Hematopoietic multipotent progenitor cell treated with erythropoietin and hydrocortisone succinate and interleukin-3 and kit ligand, for 6 days (in vitro differentiated cells): ENCODE results near the gene SLC45A1.

Experiments used
- DNase-seq: peaks from one replicate; pipeline ENCODE4 v3.0.0-alpha.2; 2015

Gene SLC45A1

DNA sequence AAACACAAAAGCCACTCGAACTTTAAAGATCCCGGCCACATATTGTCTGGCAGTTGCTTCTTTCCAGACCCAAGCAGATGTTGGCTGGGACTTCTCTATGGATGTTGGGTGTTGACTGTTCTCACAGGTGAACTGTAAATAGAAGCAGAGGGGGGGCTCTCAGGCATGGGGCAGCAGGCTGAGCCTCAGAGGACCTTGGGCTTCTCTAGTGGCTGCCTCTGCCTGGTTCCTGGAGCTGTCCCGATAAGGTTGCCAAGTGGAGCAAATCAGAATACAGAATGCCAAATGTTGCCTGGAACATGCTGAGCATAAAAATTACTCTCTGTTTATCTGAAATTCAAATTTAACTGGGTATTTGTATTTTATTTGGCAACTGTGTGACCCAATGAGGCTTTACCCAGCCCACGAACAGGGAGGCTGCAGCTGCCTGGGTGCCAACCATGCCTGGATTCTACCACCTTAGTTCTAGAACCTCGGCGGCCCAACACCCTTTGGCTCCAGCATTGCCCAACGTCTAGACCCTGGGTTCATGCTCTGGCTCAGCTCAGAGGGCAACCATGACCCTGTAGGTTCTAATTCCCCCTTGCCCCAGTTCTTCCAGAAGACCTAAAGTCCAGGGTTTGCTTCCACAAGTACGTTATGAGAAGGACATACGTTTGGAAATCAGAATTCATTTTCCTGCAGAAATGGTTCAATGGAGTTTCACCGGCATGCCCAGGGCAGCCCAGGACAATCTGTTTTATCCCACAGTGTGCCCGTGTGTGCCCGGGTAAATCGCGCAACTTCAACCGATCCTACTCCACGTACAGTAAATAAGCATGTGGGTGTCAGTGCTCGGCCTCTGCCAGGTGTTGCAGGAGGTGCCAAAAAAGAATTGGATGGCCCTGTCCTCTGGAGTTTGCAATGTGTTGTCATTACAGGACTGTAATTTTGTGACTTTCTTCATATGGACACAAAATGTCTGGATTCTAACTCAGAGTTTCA is 5.4 kb upstream of the SLC45A1 start:
- no peak for DNase-seq

DNA sequence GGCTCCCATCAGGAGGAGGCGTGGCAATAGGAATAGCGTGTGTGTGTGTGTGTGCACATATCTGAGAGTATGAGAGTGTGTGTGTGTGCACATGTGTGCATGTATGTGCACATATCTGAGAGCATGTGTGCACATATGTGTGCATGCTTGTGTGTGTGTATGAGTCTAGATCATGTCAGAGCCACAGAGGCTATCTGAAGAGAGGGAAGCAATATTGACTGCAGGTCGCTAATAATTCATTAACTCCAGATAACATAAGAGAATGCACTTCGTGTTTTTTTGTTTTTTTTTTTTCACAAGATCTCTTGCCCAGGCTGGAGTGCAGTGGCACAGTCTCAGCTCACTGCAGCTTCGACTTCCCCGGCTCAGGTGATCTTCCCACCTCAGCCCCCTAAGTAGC is 4.7 kb upstream of the SLC45A1 start:
- DNase-seq: no peak

DNA sequence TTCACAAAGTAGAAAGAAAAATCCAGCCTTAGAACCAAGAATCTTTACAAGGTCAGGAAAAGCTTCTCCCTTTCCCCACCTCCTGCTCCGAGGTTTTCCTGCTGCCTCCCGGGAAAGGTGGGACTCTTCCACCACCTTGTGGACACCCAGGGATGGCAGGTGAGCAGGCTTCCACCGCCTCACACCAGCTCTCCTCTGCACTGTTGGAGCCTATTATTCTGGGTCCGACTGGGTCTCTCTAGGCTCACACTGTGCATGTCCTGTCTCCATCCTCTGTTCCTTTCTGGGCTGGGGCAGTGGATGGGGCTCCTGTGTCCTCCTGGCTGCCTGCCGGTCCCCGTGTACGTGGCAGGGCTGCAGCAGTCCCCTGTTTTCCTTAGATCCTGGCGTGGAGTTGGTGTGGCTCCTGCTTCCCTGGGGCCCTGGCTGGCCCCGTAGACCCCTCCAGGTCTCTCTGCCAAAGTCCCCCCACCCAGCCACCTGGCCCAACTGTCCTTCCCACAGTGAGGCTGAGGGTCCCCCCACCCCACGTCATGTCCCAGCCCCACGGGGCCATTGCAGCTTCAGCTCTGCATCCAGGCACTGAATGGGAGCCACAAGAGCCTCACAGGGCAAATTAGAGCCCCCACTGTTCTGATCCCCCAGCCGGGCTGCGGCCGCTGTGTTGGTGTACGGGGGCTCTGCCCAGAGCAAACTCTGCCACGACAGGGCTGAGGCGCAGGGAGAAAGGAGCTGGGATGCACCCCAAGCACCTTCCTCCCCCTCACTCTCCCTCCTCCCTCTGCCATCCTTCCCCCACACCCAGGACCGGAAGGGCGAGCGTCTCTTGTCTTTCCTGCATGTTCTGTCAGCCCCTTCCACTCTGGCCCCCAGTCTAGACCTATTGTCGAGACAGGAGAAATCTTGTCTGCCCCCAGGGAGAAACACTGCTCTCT is 3.3 kb upstream of the SLC45A1 start:
- peak; percentile 56 for DNase-seq

DNA sequence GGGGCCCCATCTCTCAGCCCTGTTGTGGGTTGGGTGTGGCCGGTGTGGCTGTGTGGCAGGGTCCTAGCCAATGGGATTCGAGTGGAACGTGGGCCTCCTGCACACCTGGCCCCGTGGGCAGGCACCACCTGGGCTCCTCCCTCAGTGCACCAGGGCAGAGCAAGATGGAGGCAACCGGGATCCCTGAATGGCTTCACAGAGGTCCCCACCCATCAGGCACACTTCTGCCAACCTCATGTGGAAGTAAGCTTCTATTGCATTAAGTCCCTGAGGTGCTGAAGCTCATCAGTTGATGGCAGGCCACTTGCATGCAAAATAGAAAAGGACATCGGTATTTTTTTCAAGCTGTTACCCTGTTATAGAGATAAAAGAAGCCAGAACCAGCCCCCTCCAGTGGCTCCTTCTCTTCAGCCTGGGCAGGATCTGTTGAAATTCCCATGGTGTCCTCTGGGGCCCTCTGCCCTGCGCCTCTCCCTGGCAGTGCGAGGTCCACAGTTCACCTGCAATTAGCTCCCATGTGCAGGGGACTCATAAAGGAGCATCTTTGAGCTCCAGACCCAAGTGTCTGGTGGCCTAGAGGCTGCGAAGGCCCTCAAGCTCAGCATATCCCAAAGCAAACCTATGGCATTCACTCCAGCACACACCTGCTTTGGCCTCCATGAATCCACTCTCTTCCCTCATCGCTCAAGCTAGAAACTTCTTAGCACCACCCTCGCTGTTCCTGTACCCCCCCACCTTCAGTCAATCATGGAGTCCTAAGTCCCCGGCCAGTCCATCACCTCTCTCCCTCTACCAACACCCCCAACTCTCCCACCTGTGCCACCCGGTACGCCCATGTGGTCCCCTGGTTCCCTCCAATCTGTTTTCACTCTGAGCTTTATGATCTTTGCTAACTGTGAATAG is 2.1 kb upstream of the SLC45A1 start:
- DNase-seq: peak; percentile 15

DNA sequence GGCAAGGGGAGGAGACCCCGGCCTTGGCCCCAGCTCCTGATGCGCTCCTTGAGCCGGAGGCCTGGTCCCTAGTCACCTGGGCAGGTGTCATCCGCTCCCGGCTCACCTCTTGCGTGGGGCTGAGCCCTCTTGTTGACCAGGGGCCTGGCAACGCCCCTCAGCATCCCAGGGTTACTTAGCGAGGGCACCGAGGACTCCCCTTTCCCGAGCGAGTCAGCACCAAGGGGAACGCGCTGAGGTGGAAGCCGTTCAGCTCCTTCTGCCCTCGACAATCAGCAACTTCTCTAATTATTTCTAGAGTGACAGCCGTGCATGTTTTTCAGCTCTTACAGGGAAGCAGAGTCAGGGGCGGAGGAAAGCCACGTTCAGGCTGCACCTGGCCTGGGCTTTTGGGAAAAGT is 522 bp downstream of the SLC45A1 start:
- DNase-seq: no peak

DNA sequence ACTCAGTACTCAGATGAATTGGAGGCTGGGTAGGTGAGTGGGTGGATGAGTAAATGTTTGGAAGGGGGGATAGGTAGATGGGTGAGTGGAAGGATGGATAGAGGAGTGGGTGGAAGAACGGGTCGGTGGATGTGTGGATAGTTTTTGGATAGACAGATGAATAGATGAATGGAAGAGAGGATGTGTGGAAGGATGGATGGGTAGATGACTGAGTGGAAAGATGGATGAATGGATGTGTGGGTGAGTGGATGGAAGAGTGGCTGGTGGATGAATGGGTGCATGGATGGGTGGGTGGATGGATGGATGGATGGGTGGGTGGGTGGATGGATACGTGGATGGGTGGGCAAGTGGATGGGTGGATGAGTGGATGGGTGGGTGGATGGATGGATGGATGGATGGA is 3.7 kb downstream of the SLC45A1 start:
- no peak for DNase-seq

DNA sequence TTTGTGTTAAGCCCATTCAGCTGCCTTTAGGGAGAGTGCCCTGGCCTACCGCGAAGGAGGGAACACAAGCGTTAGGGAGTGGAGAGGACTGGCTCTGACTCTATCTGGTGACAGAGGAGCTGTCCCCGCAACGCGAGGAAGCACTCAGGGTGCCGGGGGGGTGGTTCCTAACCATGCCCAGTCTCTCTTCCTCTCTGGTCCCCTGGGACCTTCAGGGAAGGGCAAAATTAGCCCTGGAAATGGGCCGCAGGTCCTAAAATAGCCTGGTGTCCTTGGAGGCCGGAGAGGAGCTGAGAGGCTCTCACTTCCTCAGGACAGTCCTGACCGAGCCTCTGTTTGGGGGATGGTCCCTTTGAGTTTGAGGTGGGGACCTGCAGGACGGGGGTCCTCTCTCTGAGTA is 5.8 kb downstream of the SLC45A1 start:
- no peak for DNase-seq

DNA sequence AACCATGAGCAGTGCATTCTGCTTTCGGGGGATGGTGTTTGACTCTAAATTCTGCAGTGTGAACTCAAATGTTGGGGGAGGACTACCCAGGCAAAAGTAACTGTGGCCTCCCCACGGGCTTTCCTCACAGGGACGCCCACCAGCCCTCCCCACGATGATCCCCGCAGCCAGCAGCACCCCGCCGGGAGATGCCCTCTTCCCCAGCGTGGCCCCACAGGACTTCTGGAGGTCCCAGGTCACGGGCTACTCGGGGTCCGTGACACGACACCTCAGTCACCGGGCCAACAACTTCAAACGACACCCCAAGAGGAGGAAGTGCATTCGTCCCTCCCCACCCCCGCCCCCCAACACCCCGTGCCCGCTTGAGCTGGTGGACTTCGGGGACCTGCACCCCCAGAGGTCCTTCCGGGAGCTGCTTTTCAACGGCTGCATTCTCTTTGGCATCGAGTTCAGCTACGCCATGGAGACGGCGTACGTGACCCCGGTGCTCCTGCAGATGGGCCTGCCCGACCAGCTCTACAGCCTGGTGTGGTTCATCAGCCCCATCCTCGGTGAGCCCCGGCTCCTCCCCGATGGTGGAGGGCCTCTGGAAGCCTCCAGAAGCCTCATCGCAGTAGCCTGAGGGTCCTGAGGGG is 6.4 kb downstream of the SLC45A1 start:
- DNase-seq: no peak

DNA sequence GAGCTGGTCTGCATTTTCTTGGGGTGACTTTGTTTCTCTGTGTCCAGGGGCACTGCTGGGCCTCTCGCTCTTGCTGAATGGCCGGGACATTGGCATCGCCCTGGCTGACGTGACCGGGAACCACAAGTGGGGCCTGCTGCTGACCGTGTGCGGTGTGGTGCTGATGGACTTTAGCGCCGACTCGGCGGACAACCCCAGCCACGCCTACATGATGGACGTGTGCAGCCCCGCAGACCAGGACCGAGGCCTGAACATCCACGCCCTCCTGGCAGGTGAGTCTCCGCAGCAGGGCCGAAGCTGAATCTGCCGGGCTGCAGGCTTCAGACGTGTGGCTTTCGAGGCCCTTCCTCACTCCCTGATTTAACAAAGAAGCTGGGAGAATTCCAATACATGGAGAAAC is 7.9 kb downstream of the SLC45A1 start:
- DNase-seq: no peak

DNA sequence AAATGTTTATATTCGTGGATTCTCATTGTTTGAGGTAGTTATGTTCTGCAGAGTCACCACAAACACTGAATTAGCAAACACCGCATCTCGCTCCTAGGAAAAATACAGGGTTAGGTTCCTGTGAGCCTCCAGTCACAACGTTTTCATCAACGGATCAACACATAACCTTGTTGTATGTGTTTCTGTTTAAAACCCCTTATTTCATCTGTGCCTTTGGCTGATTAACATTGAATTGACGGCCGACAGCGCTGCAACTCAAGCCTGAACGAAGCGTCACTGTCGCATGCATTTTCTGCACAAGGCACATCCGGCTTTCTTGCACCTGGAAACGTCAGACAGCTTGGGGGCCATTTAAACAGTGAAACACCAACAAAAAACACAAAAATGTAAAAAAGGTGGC is 8.4 kb downstream of the SLC45A1 start:
- DNase-seq: no peak

DNA sequence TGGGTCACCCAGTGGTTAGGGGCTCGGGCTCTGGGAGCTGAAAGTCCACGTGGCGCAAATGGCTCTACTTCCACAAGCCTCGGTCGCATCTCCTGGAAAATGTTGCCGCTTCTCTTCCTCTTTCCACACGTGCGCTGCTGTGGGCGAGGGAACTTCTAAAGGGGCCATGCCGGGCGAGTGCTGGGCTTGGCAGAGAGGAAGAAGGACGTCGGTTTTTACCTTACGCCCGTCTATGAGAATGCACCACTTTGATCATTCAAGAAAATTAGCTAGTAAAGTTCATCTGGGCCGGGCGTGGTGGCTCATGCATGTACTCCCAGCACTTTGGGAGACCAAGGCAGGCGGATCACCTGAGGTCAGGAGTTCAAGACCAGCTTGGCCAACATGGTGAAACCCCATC is 10.4 kb downstream of the SLC45A1 start:
- no peak for DNase-seq

DNA sequence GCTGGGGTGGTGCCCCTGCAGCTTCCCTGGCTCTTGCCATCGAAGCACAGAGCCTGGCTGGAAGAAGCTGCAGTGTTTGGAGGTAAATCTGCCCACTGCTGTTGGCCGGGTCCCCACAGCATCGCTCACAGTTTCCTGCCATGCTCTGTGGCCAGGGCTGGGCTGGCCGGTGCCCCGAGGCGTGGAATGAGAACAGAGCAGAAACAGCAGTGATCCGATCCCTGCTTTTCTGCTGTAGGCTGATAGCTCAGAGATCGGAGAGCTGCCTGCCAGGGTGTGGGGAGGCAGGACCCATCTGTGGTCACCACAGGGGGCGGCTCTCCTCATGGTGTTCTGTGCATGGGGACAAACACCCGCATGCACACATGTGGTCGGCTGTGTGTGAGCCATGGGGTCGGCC is 11.5 kb downstream of the SLC45A1 start:
- no peak for DNase-seq

DNA sequence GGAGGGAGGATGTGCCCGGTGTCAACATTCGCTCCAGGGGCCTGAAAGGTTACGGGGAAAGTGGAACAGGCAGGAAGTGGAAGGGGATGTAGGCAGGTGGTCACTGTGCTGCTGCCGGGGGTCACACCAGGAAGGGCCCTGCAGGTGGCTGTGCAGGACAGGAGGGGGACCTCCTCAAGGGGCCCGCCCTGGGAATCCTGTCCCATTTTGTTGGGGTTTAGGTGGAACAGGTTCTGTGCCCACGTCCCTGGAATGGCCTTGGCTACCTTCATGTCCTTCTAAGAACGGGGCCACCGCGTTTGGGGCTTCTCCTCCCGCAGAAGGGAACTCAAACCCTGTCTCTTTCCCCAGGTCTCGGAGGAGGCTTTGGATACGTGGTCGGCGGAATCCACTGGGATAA is 11.9 kb downstream of the SLC45A1 start:
- no peak for DNase-seq

DNA sequence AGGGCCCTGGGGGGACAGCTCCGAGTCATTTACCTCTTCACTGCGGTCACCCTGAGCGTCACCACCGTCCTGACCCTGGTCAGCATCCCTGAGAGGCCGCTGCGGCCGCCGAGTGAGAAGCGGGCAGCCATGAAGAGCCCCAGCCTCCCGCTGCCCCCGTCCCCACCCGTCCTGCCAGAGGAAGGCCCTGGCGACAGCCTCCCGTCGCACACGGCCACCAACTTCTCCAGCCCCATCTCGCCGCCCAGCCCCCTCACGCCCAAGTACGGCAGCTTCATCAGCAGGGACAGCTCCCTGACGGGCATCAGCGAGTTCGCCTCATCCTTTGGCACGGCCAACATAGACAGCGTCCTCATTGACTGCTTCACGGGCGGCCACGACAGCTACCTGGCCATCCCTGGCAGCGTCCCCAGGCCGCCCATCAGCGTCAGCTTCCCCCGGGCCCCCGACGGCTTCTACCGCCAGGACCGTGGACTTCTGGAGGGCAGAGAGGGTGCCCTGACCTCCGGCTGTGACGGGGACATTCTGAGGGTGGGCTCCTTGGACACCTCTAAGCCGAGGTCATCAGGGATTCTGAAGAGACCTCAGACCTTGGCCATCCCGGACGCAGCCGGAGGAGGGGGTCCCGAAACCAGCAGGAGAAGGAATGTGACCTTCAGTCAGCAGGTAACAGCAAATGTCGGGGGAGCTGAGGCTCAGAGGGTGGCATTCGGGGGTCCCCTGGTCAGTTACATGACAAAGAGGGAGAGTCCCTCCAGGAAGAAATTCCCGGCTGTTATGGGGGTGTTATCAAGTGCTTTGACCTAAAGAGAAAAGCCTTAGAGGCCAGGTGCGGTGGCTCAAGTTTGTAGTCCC is 12.6 kb downstream of the SLC45A1 start:
- DNase-seq: no peak

DNA sequence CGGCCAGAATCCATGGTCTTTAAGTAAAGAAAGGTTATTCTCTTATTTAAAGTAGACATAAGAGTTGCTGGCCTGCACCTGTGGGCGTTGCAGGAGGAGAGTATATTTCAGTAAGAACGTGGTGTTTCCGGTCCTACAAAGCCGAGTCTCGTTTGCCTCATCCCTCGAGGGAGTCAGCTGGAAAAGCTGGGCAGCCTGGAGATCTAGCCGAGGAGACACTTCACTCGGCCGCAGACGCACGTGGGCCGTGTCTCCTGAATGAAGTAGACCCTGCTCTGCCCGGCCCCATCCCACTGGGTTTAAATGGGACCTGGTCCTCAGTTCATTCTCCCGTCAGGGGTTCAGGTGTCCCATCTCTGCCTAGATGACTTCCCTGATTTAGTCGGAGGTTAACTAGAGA is 14.9 kb downstream of the SLC45A1 start:
- no peak for DNase-seq

DNA sequence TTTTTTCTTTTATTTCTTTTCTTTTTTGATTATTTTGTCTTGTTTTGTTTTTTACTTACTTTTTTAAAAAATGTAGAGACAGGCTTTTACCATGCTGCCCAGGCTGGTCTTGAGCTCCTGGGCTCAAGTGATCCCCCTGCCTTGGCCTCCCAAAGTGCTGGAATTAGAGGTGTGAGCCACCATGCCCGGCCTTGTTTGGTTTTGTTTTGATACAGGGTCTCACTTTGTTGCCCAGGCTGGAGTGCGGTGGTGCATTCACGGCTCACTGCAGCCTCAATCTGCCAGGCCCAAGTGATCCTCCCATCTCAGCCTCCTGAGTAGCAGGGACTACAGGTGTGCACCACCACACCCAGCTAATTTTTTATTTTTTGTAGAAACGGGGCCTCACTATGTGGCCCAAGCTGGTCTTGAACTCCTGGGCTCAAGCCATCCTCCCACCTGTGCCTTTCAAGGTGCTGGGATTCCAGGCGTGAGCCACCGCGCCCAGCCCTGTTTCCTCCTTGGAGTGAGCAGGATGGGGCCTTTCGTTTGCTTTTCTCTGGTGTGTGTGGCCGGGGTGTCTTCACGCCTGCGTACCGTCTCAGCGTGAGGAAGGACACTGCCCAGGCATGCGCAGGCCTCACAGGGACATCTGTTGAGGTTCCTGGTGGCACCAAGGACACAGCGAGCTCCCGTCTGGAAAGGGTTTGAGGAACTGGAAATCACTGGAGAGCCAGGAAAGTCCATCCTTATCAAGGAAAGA is 15.5 kb downstream of the SLC45A1 start:
- DNase-seq: no peak

DNA sequence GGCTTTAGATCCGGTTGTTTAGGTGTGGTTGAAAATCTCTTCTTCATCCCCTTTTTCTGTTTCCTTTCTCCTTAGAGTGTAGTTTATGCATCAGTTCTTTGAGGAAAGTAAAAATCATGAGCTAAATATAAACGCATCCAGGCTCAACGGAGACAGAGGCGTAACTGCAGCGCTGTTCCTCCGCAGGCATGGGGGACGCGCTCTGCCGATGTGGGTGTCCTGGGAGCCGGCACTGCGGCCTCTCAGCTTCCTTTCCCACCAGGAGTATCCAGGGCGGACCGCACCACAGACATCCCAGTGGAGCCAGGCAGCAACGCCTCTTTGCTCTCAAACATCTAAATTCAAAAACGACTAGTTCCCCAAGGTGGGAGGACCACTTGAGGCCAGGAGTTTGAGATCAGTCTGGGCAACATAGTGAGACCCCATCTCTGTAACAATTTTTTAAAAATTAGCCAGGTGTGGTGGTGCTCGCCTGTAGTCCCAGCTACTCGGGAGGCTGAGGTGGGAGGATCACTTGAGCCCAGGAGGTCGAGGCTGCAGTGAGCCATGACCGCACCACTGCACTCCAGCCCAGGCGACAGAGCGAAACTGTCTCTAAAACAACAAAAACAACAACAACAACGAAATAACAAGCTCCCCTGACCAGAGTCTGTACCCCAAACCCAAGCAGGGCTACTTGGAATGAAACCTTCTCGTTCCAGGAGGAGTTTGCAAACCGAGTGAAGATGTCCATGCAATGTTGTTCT is 16.4 kb downstream of the SLC45A1 start:
- no peak for DNase-seq

DNA sequence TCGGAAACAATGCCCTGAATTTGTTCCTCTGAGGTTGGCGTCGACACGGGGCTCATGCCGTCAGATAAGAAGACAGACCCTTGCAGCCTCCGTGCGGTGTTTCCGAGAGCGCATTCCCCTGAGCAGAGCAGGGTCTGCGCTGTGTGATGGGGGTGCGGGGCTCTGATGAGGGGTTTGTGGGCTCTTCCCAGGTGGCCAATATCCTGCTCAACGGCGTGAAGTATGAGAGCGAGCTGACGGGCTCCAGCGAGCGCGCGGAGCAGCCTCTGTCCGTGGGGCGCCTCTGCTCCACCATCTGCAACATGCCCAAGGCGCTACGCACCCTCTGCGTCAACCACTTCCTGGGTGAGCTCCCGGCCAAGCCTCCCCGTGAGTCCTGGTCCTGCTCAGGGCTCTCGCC is 17.3 kb downstream of the SLC45A1 start:
- no peak for DNase-seq

DNA sequence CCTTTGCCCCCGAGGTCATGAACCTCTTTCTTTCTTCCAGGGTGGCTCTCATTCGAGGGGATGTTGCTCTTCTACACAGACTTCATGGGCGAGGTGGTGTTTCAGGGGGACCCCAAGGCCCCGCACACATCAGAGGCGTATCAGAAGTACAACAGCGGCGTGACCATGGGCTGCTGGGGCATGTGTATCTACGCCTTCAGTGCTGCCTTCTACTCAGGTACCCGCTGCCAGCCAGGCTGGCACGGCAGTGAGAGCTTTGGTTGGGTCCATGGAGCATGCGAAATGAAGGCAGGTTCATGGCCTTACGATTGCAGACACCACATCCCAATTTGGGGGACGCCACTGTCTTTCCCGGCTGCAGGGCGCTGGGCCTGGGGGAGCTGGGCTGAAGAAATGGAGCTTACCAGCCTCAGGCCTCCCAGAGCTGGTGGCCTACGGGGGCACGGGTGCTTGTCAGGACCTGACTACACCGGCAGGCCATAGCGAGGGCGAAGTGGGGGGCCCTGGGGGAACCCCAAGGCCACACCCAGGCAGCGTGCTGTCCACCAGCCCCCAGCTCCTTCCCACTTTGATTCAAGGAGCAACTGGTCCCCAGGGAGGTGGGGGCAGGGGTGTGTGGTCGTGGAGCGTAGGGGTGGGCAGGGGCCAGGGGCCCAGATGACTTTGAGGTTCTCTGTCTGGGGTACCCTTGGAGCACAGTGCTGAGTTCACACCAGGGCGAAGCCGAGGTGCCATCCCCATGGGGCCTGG is 20.0 kb downstream of the SLC45A1 start:
- no peak for DNase-seq
